ENCODE results near the gene NFIX.

NFIX gene

GRCh38 chr19:13024126-13024950, 29.1 kb downstream of the NFIX start:
- H3K9ac ChIP-seq (ENCODE audit: low read depth, low read length) = peak overlapping the region; percentile 11; the same call in 1 of the 2 replicates
- peaks cover 9% of the 10 kb centered on the region for H3K4me1 ChIP-seq (ENCODE audit: insufficient read depth, low read length)
- H3K36me3 ChIP-seq (ENCODE audit: insufficient read depth, low read length) = no peaks in the 10 kb centered on the region
- no peaks in the 10 kb centered on the region; the same call in 1 of the 2 replicates for H3K9me3 ChIP-seq (ENCODE audit: control insufficient read depth, insufficient read depth, low read length)

DNA sequence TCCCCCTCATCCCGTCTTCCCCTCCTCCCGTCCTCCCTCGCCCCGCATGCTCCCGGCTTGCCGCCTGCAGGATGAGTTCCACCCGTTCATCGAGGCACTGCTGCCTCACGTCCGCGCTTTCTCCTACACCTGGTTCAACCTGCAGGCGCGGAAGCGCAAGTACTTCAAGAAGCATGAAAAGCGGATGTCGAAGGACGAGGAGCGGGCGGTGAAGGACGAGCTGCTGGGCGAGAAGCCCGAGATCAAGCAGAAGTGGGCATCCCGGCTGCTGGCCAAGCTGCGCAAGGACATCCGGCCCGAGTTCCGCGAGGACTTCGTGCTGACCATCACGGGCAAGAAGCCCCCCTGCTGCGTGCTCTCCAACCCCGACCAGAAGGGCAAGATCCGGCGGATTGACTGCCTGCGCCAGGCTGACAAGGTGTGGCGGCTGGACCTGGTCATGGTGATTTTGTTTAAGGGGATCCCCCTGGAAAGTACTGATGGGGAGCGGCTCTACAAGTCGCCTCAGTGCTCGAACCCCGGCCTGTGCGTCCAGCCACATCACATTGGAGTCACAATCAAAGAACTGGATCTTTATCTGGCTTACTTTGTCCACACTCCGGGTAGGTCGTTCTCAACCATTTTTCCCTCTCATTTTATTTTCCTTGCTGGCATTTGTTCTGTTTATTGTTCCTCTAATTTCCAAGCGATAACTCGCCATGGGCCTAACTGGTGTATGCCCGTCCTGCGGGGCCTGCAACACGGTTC, 29.8 kb downstream of the NFIX start:
- Histone ChIP-seq H3K4me1 (ENCODE audit: insufficient read depth, low read length) (peaks cover 9% of the 10 kb centered on the region), H3K9ac (ENCODE audit: low read depth, low read length) (no peak overlapping the region), H3K9me3 (ENCODE audit: control insufficient read depth, insufficient read depth, low read length) (no peaks in the 10 kb centered on the region; the same call in 1 of the 2 replicates), H3K36me3 (ENCODE audit: insufficient read depth, low read length) (no peaks in the 10 kb centered on the region)

DNA sequence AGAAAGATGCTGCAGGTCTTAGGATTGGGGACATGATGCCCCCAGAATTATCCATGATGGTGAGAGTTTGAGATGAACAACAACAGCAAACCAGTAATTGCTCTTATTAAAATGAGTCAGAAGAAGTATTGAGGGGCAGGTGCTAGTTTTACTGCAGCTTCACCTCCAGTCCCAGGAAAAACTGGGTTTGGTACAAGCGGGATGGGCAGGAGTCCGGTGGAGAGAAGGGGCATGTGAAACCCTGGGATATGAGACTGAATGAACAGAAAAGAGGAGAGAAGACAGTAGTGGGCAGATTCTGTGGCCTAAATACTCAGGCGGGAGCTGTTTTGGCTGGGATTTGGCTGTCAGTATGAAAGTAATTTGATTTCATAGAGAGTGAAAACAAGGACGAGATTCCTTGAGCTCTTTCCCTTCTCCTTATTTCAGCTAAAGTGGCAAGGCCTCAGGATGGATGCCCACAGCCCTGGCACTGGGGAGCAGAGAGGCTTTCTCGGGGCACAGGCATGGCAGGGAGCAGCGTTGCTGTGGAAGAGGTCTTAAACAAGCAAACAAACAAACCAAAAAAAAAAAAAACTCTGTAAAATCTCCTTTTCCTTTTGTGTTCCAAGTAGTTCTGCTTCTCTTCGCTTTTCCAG, 30.7 kb downstream of the NFIX start:
- peaks cover 4% of the 10 kb centered on the region for H3K4me1 ChIP-seq (ENCODE audit: insufficient read depth, low read length)
- no peak overlapping the region for H3K9ac ChIP-seq (ENCODE audit: low read depth, low read length)
- H3K36me3 ChIP-seq (ENCODE audit: insufficient read depth, low read length) = no peaks in the 10 kb centered on the region
- H3K9me3 ChIP-seq (ENCODE audit: control insufficient read depth, insufficient read depth, low read length) = no peaks in the 10 kb centered on the region; the same call in 1 of the 2 replicates

GRCh38 chr19:13026462-13027370, 31.4 kb downstream of the NFIX start:
- H3K9ac ChIP-seq (ENCODE audit: low read depth, low read length) = no peak overlapping the region

GRCh38 chr19:13027557-13027956, 32.3 kb downstream of the NFIX start:
- Histone ChIP-seq H3K4me1 (ENCODE audit: insufficient read depth, low read length) (peaks cover 4% of the 10 kb centered on the region), H3K9ac (ENCODE audit: low read depth, low read length) (no peak overlapping the region), H3K36me3 (ENCODE audit: insufficient read depth, low read length) (no peaks in the 10 kb centered on the region), H3K9me3 (ENCODE audit: control insufficient read depth, insufficient read depth, low read length) (no peaks in the 10 kb centered on the region)

More at GRCh38 chr19:13026462-13027370, 31.4 kb downstream of the NFIX start:
- H3K36me3 ChIP-seq (ENCODE audit: insufficient read depth, low read length) = no peaks in the 10 kb centered on the region
- H3K4me1 ChIP-seq (ENCODE audit: insufficient read depth, low read length) = peaks cover 4% of the 10 kb centered on the region
- H3K9me3 ChIP-seq (ENCODE audit: control insufficient read depth, insufficient read depth, low read length) = no peaks in the 10 kb centered on the region

GRCh38 chr19:13028027-13028426, 32.8 kb downstream of the NFIX start:
- Histone ChIP-seq H3K4me1 (ENCODE audit: insufficient read depth, low read length) (peaks cover 4% of the 10 kb centered on the region), H3K9me3 (ENCODE audit: control insufficient read depth, insufficient read depth, low read length) (no peaks in the 10 kb centered on the region), H3K36me3 (ENCODE audit: insufficient read depth, low read length) (no peaks in the 10 kb centered on the region), H3K9ac (ENCODE audit: low read depth, low read length) (no peak overlapping the region)

DNA sequence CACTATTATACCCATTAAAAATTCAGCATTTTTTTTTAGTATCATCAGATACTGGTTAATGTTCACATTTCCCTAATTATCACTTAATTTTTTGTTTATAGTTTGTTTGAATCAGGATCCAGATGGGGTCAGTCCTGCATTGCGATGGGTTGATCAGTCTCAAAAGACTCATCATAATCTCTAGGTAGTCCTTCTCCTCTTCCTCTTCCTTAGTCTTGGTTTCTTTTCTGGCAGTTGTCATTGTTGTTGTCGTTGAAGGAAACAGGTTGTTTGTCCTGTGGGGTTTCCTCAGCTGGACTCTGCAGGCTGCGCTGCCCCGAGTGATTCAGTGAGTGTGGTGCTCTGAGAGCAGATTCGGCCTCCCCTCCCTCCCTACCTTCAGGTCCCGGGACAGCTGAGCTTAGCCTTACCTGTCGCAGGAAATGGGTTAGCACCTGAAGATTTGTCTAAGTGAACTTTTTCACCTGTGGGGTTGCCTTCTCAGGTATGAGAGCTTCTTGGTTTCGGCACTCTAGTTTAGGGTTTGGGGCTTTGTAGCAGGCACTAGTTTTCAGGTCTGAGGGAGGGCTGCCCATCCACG, 34.1 kb downstream of the NFIX start:
- Histone ChIP-seq H3K36me3 (ENCODE audit: insufficient read depth, low read length) (no peaks in the 10 kb centered on the region), H3K4me1 (ENCODE audit: insufficient read depth, low read length) (no peaks in the 10 kb centered on the region), H3K9ac (ENCODE audit: low read depth, low read length) (no peak overlapping the region), H3K9me3 (ENCODE audit: control insufficient read depth, insufficient read depth, low read length) (no peaks in the 10 kb centered on the region)

GRCh38 chr19:13029893-13030292, 34.6 kb downstream of the NFIX start:
- Histone ChIP-seq H3K9me3 (ENCODE audit: control insufficient read depth, insufficient read depth, low read length) (no peaks in the 10 kb centered on the region), H3K36me3 (ENCODE audit: insufficient read depth, low read length) (no peaks in the 10 kb centered on the region), H3K4me1 (ENCODE audit: insufficient read depth, low read length) (no peaks in the 10 kb centered on the region), H3K9ac (ENCODE audit: low read depth, low read length) (no peak overlapping the region)

- peaks cover 4% of the 10 kb centered on the region for H3K4me1 ChIP-seq (ENCODE audit: insufficient read depth, low read length)
- H3K9me3 ChIP-seq (ENCODE audit: control insufficient read depth, insufficient read depth, low read length) = no peaks in the 10 kb centered on the region
- no peaks in the 10 kb centered on the region for H3K36me3 ChIP-seq (ENCODE audit: insufficient read depth, low read length)
- H3K9ac ChIP-seq (ENCODE audit: low read depth, low read length) = no peak overlapping the region
Measured at GRCh38 chr19:13031917-13032623, 36.8 kb downstream of the NFIX start.

DNA sequence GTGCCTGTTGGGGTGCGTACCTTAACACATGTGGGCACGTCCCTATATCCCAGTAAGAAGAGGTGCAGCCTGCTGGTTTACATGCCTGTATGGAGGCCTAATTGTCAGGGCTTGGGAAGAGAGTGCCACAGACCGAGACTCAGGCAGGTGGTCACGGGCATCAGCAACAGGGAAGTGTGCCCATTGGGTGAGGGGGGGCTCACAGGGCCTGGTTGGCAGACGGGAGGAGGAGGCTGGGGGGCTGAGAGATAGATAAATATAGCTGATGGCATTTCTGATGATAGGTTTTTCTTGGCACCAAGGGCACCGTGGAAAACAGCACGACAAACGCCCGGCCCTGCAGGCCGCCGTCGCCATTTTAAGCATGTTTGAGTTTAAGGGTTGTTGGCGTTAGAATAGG, 37.6 kb downstream of the NFIX start:
- Histone ChIP-seq H3K9ac (ENCODE audit: low read depth, low read length) (no peak overlapping the region), H3K9me3 (ENCODE audit: control insufficient read depth, insufficient read depth, low read length) (no peaks in the 10 kb centered on the region), H3K36me3 (ENCODE audit: insufficient read depth, low read length) (no peaks in the 10 kb centered on the region), H3K4me1 (ENCODE audit: insufficient read depth, low read length) (peaks cover 9% of the 10 kb centered on the region)

DNA sequence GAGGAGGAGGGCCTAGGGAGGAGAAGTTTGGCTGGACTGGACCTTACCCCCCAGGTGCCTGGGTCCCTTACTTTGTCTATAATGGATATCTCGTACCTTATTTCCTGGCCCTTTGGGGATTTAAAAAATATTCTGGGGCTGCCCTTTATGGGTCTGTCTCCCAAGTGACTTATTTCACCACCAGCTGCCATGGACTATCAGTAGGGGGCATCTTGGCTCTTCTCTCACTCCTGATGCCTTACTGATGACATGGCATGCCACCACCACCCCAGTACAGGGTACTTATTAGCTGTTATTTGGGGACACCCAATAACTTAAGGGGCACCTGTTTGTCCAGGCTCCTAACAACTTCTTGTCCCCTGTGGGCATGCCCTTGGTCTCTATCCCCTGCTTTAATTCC, 38.0 kb downstream of the NFIX start:
- Histone ChIP-seq H3K4me1 (ENCODE audit: insufficient read depth, low read length) (peaks cover 9% of the 10 kb centered on the region), H3K9me3 (ENCODE audit: control insufficient read depth, insufficient read depth, low read length) (no peaks in the 10 kb centered on the region), H3K36me3 (ENCODE audit: insufficient read depth, low read length) (no peaks in the 10 kb centered on the region), H3K9ac (ENCODE audit: low read depth, low read length) (no peak overlapping the region)

DNA sequence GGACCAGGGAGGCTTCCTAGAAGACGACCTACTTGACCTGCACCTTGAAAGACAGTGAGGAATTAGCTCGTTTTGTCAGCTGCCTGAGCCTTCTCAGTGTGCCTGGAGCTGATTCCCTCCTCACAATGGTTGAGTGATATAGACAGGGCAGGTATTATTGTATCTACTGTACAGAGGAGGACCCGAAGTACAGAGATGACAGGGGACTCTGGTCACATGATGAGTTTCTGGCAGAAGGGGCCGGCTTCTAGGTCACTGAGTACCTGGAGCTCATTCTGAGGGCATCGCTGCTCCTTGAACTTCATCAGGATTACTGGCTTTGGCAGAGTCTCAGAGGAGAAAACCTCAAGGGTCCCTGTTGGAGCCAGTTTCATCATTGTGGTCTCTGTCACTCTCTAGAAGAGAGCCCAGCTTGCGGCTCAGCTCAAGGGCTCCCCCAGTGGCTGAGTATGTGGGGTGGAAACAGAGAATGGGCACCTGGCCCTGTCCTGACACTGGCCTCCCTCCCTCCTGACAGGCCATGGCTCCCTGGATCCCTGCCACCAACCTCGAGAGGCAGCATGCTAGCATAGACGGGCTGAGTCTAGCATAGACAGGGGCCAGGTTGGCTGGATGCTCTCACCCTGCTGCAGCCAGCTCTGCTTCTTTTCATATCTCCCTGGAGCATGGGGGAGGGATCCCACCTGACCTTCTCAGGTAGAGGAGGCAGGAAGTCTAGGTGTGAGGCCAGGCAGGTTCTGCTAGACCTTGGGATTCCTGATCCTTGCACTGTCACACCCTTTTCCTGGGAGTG, 38.7 kb downstream of the NFIX start:
- Histone ChIP-seq H3K9me3 (ENCODE audit: control insufficient read depth, insufficient read depth, low read length) (no peaks in the 10 kb centered on the region), H3K4me1 (ENCODE audit: insufficient read depth, low read length) (peaks cover 9% of the 10 kb centered on the region), H3K36me3 (ENCODE audit: insufficient read depth, low read length) (no peaks in the 10 kb centered on the region), H3K9ac (ENCODE audit: low read depth, low read length) (no peak overlapping the region)
